Choroid plexus epithelial cell (primary cell): Measurements from ENCODE around the gene ANKRD13A.
A peak's percentile ranks its signal among the peaks of the same experiment; 100 is the strongest.

Experiments used
- DNase-seq: peaks from one replicate; pipeline ENCODE4 v3.0.0-alpha.2; 2010; ENCODE audit warnings: low read depth
- H3K4me3 ChIP-seq: 2 replicates; pipeline ENCODE4 v1.5.1; 2011; ENCODE audit warnings: low read depth, mild to moderate bottlenecking, control low read depth, low read length, moderate library complexity
- TF ChIP-seq, protein P1 (sequence below): conservative IDR thresholded peaks from 2 replicates; pipeline ENCODE4 v1.5.1; 2011; ENCODE audit warnings: low read depth, mild to moderate bottlenecking, control low read depth, inconsistent platforms, low read length, moderate library complexity

The ANKRD13A gene

DNA sequence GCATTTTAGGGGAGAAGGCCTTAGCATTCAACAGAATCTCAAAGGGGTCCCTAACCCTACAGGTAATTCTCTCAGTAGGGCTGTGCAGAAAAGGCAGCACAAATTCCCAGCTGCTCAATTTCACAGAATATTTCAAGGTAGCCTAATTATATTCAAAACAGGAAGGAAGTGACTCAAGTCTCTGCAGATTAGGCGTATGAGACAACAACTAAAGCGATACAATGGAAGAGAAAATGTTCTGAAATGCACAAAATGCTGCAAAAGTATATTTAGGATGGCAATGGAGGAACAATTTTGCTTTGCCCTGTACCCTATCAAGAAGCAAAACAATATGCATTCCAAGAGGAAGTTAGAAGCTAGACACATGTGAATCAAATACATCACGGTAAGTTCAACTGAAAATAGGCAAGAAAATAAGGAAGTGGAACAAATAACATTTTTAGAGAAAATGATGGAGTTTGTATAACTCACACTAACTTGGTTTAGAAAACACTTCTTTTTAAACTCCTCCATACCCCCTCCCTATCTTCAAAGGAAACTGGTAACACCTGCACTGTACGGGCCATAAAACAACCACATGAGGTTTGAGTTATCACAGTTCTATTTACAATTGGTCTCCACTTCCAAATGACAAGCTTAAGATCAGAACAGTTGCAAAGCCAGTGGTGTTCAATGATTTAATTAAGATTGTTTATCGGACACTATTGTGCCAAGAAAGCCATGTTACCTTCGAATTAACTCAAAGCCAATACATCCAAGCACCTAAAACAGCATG lies 4.6 kb upstream of the ANKRD13A start:
- DNase-seq: no peak

DNA sequence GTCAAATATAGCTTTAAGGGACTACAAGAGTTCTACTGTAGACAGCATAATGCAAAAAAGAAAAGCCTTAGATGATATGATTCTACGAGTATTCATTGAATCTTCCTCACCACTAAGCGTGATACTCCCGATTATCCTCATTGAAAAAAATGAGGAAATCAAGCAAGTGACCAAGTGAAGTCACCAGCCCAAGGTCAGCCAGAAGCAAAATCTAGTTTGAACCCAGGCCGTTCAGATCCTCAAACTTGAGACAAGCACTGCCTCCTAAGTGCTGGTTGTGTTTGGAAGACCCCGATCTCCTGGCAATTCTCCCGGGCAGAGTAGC lies 3.9 kb upstream of the ANKRD13A start:
- peak overlapping the region; percentile 96 for H3K4me3 ChIP-seq
- TF ChIP-seq, protein P1, sequence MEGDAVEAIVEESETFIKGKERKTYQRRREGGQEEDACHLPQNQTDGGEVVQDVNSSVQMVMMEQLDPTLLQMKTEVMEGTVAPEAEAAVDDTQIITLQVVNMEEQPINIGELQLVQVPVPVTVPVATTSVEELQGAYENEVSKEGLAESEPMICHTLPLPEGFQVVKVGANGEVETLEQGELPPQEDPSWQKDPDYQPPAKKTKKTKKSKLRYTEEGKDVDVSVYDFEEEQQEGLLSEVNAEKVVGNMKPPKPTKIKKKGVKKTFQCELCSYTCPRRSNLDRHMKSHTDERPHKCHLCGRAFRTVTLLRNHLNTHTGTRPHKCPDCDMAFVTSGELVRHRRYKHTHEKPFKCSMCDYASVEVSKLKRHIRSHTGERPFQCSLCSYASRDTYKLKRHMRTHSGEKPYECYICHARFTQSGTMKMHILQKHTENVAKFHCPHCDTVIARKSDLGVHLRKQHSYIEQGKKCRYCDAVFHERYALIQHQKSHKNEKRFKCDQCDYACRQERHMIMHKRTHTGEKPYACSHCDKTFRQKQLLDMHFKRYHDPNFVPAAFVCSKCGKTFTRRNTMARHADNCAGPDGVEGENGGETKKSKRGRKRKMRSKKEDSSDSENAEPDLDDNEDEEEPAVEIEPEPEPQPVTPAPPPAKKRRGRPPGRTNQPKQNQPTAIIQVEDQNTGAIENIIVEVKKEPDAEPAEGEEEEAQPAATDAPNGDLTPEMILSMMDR: no peak
- DNase-seq: no peak

More for the DNA sequence above, 4.6 kb upstream of the ANKRD13A start:
- TF ChIP-seq, protein P1: no peak
- H3K4me3 ChIP-seq: peak overlapping the region; percentile 96

DNA sequence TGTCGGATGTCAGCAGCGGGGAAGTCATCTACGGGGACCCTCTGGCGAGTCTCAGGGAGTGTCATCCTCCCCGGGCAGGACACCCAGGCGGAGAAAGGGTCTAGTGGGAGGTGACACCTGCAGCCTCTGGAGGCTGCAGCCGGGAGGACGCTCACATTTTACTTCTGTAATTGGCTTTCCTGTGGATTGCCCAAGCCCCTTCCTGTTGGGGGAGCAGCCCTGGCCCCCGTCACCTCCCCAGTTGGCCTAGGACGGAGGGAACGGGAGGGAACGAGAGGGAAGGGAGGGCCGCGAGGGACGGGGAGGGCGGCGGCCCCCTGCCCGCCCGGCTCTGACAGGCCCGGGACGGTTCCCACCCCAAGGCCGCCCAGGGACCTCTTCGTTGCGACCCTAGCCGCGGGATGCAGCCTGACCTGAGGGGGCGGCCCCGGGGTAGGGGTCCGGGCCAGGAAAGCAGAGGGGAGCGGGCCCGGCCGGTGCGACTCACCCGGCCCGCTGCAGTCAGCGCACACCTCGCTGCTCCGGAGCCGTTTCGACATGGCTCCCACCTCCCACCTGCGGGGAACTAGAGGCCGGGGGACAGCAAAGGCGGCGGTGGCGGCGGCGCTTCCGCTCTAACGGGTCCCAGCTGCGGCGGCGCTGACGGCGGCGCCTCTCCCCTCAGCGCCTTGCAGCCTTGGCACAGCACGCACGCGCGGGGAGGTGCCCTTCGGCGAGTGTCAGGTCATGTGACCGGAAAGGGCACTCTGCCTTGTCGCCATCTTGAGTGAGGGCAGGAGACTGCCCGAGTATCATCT lies 3.3 kb upstream of the ANKRD13A start, which contains the start of gene GIT2:
Gene GIT2, minus strand, starts transcription at position 683 of the 797 bp plus-strand sequence. Its CDS starts 144 bp downstream, at position 539.
- TF ChIP-seq, protein P1: peak; percentile 3
- H3K4me3 ChIP-seq: peak within 1 kb of the TSS; percentile 96
- DNase-seq: peak; percentile 91

DNA sequence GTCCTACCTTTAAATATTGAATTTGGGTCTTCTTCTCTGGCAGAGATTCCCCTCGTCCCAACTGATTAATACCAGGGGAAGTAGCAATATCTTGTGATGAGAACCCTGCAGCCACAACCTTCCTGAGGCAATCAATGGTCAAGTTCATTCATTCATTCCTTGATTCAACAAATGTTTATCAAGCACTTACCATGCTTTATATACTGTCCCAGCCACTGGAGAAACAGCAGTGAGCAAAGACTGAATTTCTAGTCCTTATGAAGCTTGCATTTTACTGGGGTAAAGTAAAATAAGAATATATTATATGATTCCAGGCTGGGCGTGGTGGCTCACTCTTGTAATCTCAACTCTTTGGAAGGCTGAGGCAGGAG lies 2.8 kb upstream of the ANKRD13A start:
- TF ChIP-seq, protein P1: no peak
- DNase-seq: no peak

DNA sequence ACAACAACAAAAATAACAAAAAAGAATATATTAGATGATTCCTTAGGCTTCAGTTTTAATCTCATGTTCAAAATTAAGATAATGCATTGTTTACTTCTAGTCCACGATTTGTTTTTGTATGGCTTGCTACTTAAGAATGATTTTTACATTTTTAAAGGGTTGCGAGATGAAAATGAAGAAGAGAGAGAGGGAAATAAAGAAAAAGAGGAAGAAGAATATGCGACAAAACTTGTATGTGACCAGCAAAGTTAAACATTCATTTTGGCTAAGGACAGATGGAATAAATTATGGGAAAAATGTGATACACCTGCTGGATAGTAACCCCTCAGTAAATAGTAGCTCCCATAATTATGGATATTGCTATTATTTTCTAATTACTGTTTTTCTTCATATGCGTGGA lies 1.8 kb upstream of the ANKRD13A start:
- TF ChIP-seq, protein P1: no peak
- DNase-seq: no peak

More for the DNA sequence above, 2.8 kb upstream of the ANKRD13A start:
- peak overlapping the region; percentile 96 for H3K4me3 ChIP-seq

DNA sequence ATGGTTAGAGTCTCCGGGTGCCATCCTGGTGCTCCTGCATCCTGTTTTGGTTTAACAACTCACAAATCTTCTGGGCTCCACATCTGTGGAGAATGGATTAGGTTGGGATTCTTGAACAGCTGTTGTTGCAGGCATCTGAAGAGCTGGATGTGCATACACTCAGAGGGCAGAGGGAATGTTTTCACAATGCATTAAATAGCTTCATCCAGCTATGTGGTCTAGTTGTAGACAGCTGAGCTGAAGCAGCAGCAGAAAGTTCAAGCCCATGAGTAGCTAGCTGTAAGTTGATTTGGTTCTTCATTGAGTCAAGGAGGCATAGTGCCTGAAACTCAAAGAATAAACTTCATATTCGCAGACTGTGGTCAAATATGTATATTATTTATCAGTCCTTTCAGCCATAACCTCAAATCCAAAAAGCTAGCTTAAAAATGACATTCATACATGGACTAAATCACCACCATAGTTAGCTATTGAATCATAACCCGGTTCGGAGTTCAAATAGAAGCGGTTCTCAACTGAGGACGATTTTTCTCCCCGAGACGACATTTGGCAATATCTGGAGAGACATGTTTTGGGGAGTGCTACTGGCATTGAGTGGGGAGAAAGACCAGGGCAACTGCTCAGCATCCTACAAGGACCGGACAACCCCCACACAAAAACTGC lies 858 bp upstream of the ANKRD13A start:
- DNase-seq: no peak
- H3K4me3 ChIP-seq: peak overlapping the region; percentile 88
- TF ChIP-seq, protein P1: no peak

More for the DNA sequence above, 1.8 kb upstream of the ANKRD13A start:
- no peak overlapping the region for H3K4me3 ChIP-seq
